Measurements from ENCODE around the gene ADAMTS19. TPM values are rescaled to one million over a fixed set of nuclear protein-coding genes. Genes with fewer than 3 reads are reported as not detected.

ADAMTS19 gene
- total RNA-seq = under 0.01 TPM in 1 of 2 replicates, not detected in the other

GRCh38 chr5:129459777-129460671, at the start of gene ADAMTS19:
ADAMTS19 (plus strand) TSS chr5:129460298; CDS start chr5:129460392, 94 bp downstream.

GRCh38 chr5:129747572-129748407, 287.7 kb downstream of the ADAMTS19 start, which contains the start of gene MINAR2:
MINAR2 (plus strand) TSS chr5:129748094; CDS start chr5:129748191, 97 bp downstream.

